SH-SY5Y (cell line): Measurements from ENCODE around the gene LYAR.

ENCODE experiments used
- GATA2 ChIP-seq: IDR thresholded peaks from 2 replicates; pipeline ENCODE4 v1.6.1; 2011; ENCODE audit warnings: mild to moderate bottlenecking, low read depth, low read length
- GATA3 ChIP-seq: IDR thresholded peaks from 2 replicates; pipeline ENCODE4 v1.6.1; 2011; ENCODE audit warnings: low read depth, mild to moderate bottlenecking, low read length, moderate library complexity

- no peak for TF ChIP-seq GATA2
- TF ChIP-seq GATA3: no peak
Observed at GRCh38 chr4:4274226-4274625, 15.7 kb downstream of the LYAR start.
